GM19239 (cell line): Measurements from ENCODE around the gene ANKFN1.
"Not testable (repeated sequence)": the region's sequence is repeated elsewhere in the genome, so short reads cannot be mapped to it uniquely, and the experiment has no call there.

Experiments used
- DNase-seq: peaks from one replicate; pipeline ENCODE4 v3.0.0; 2011; ENCODE audit warnings: low spot score; ENCODE audit not compliant: insufficient read length
- FAIRE-seq: peaks from 2 replicates; lab custom pipeline; 2011; peaks lifted over from hg19 to GRCh38; lab: Jason Lieb, UNC

ANKFN1 gene

DNA sequence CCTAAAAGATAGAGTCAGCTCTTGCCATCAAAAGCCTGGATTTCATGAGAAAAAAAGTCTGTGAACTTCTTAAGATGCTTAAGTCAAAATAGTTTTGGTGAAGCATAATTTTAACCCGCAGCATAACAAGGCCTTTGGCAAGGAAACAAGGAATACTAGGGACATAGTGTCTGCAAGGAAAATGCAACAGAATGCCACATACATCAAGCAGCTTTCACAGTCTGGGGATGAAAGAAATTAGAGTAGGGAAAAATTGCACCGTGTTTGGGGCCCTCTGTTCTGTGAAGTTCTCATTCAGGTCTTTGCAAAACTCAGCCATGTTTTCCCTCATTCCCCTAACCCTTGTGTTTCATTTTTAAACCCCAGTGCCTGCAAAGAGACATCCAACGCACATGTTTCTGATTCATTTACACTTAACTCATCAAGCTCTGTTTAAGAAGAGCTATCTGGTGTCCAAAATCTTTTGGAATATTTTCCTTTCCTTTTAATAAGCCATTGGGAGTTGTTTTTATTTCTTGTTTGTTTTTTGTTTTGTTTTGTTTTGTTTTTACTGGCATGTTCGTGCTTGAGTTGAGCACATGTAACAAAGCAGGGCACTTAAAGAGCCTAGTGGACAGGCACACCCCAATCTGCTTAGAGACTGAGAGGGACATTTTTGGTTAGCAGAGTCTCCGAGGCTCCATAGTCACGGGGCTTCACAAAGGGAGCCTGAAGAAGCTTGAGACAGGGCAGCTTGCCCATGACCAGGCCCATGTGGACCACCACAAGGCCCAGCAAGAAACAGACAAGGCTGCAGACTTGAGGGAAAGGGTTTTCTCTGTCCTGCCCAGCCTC, 116.5 kb downstream of the ANKFN1 start:
- DNase-seq (no peak), FAIRE-seq (no peak)

DNA sequence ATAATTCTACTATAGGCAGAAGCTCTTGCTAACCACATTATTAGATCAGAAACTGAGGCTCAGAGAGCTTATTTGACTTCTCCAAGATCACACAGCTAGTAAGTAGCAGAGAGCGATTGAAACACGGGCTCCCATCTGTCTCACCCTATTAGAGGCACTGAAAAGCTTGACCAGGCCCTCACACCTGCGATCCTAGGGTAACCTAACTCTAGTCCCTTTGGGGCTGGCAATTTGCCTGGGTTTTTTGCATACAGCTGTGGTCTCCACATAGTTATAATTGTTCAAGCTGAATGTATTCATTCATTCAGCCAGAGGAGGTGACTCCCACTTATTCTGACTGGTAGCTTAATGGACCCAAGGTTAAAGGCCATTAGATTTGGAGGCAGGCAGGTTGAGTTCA, 121.2 kb downstream of the ANKFN1 start:
- DNase-seq (no peak), FAIRE-seq (no peak)

DNA sequence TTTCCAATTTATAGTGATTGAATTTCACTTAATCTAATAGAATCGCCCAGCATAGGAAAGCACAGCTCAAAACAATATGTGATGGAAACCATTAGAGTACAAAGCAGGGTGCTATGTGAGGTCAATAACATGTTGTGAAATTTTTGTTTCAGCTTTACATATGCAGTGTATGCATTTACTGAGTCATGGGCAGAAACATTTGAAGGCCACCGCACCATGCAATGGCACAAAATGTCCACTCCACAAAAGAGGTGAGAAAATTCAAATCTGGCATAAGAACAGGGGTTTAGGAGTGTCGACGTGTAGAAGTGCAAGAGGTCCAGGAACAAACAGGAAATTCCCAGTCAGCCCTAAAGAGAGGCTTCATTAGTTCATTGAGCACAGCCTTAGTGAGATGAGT, 131.2 kb downstream of the ANKFN1 start:
- no peak for FAIRE-seq

DNA sequence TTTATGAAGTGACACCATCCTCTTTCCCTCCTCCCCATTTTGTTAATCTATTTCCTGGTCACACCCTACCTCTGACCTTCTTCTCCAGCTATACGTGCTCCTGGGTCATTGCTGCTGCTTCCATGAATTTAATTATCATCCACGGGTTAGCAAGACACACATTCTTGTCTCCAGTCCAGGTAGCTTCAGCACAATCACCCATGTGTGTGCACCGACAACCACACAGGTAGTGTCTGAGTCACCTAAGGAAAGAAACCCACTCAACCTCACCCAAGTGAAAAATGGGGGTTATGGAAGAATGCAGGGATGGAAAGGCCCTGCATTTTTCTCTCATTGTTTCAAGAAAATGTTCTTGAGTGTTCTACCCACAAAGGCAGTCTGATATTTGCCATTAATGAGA, 135.5 kb downstream of the ANKFN1 start:
- FAIRE-seq, DNase-seq: not testable (repeated sequence)

More for the DNA sequence above, 131.2 kb downstream of the ANKFN1 start:
- DNase-seq, result no peak

DNA sequence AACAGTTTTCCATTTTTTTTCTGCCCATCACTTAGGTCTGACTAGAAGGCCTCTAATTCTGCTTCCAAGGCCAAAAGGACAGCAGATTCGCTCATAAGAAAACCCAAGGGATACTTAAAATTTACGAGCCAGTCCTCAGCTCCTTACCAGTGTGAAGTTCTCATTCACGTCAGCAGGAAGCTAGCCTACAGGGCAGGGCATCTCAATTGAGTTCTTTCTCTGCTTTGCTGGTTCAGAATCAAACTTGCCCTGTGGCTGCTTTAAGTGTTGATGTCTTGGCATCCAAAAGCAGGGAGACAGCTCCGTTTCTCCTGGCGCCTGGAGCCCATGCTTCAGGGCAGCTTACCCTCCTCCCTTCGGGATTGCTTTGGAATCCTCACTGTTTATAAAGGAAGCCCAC, 136.0 kb downstream of the ANKFN1 start:
- FAIRE-seq (no peak), DNase-seq (no peak)

DNA sequence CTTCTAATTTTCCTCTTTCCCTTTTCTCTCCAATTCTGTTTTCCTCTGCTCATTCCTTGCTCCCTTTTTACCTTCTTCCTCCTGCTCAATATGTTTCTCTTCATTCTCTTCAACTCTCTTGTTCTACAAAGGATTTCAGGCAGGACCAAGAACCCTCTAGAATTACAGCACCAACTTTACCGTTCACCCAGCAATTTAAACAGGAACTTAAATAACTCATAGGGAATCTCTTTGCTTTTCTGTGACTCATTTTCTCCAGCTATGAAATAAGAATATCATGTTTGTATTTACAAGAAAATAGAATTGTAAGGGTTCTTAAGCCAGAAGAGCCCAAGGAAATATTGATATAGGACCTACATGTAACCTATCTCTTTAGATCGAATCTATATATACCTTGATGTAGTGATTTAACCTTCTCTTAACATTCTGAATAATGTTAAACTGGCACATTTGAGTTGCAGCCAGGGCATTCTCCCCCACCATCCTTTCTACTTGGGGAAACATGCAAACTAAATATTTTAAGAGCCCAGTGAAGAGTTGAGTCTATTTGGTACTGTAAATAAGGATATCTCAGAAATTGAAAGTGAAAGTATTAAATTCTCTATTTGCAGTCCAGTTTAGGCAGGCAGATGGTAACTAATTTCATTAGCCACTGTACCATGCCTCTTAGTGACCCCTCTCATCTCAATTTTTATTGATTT, 137.0 kb downstream of the ANKFN1 start:
- no peak for FAIRE-seq
- DNase-seq, result no peak

DNA sequence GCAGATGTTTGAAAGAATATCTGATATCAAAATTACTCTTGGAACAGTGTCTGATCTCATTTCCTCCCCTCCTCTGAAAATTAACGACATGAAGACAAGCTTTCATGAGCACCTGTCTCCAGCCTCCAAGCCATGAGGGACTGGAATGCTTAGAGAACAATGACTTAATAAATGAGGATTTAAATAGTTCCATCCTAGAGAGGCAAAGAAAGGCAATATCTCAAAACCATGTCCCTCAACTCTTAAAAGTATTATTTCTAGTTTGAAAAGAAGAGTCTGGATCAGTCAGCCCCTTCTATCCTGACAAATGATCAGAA, 137.5 kb downstream of the ANKFN1 start:
- DNase-seq (no peak), FAIRE-seq (no peak)

DNA sequence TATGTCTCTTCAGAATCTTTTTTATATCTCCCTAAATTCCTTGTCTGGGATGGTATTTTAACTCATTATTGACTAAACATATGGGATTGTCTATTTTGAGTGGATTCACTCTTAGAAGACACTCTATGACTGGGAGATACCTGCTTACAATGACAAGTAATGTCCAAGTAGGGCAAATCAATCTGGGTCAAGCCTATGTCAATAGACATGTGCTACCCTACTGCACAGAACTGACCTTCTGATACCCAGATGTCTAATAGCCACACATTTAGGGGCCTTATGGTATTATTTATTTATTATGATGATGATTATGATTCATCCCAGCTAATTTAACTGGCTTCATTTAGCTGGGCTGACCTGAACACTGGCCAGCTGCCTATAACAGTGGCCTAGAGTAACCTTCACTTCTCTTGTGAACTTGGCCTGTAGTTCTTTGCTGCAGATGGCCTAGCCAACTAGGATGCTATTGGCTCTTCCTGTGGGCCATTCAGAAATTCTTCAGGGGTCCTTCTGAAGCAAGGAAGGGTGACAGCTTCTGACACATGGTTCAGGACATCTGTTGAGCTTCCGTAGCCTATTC, 138.0 kb downstream of the ANKFN1 start:
- DNase-seq (no peak), FAIRE-seq (no peak)

DNA sequence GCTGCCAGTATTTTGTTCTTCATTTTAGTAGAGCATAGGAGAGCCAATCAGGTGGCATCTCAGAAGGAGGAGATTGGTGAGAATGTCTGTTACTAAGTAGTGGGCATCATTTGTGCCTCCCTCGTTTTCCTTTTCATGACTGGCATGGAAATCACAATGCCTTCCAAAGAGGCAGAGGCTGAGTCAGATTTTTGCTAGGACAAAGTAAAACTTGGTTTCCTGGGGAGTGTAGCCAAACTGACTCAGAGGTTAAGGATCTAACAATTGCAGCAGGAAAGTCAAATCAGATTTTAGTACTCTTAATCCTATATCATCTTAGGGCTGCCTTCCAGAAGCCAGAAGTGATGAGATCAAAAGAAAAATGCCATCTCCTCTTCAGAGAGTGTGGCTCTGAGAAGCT, 138.7 kb downstream of the ANKFN1 start:
- FAIRE-seq (no peak), DNase-seq (no peak)

DNA sequence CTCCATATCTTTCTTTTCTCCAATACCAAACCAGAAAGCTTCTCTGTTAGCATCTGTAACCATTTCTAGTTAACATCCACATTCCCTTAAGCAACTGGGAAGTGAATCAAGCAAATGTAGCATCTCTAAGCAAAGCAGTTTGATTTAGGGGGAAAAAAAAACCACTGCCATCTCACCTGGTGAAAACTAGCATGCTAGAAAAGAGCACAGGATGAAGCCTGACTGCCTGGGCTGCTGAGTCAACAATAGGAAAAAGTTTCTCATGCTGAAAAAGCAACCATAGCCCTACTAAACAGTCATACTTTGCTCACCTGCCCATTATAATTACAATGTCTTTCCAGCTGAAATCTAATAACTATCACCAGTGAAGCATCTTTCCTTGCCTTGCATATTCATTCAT, 139.3 kb downstream of the ANKFN1 start:
- no peak for FAIRE-seq
- DNase-seq, result no peak

DNA sequence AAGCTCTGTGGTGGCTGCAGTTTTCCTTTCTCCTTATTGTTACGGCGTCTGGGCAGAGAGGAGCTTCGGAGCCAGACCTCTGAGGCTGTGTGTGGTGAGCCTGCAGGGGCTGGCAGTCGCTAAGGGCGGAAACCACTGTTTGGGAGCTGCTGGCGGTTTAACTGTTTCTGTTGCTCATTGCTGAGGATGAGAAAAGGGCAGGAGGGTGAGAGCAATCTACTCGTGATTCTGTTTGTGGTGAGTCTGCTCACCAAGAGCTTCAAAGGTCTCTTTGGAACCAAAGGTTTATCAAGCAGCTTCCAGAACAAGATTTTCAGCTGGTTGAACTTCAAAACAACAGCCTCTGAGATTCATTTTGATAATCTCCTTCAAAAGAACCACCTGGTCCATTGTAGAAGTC, 143.9 kb downstream of the ANKFN1 start:
- no peak for DNase-seq
- FAIRE-seq, result no peak

DNA sequence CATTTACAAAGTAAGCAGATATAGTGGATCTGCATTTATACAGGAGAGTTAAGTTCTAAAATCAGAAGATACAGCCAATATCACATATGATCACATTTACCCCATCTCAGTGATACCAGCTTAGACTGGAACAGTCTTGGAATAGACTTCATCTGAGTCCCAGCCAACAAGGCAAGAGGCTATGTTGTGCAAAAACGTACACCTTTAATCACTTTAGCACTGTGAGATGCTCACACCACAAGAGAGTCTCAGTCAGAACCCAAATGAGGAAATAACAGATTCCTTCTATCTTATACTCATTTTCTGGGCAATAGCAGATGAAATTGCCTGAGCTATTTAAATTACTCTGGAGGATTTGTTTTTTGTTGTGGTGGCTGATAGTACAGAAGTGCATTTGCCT, 145.6 kb downstream of the ANKFN1 start:
- FAIRE-seq (no peak), DNase-seq (no peak)

DNA sequence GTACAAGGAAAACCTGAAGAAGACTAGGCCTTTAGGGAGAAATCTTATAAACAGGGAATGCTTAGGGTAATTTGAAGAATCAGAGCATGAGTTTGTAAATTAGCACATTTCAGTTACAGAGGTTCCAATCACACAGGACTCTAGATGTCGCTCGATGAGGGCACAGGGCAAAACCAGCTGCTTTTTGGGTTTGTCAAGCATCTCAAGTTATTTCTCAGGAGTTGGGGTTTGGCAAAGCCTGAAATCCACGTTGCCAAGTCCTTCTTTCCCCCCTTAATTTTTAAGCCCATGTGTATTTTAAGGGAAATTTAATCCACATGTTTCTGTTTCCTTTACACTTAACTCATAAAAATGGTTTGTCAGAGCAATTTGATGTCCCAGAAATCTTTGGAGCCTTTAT, 146.9 kb downstream of the ANKFN1 start:
- FAIRE-seq, result no peak
- no peak for DNase-seq

DNA sequence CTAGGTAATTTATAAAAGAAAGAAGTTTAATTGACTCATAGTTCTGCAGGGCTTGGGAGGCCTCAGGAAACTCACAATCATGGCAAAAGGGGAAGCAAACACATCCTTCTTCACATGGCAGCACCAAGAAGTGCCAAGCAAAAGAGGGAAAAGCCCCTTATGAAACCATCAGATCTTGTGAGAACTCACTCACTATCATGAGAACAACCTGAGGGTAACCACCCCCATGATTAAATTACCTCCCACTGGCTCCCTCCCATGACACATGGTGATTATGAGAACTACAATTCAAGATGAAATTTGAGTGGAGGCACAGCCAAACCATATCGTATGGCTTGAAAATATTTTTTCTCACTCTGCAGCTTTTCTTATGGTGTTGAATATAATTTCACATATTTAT, 151.7 kb downstream of the ANKFN1 start:
- FAIRE-seq (no peak), DNase-seq (no peak)

DNA sequence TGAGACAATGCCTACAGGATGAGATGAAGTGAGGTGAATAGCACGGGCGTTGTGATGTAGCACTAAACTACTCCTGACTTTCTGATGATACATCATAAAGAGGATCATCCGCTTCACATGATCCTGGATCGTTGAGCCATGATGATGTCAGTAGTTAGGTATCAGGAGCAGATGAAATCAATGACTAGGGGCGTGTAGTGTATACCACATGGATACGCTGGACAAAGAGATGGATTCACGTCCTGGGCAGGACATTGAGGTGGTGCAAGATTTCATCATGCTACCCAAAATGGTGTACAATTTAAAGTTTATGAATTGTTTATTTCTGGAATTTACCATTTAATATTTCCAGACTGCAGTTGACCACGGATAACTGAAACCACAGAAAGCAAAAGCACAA, 156.6 kb downstream of the ANKFN1 start:
- DNase-seq (no peak), FAIRE-seq (no peak)

DNA sequence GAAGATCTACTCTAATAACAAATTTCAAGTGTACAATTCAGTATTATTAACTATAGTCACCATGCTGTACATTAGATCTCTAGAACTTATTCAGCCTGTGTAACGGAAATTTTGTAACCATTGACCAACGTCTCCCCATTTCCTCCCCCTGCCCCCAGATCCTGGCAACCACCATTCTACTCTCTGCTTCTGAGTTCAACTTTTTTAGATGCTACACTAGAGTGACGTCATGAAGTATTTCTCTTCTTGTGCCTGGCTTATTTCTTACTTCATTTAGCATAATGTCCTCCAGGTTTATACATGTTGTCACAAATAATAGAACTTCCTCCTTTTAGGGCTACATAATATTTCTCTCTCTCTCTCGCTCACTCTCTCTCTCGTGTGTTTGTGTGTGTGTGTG, 157.5 kb downstream of the ANKFN1 start:
- FAIRE-seq (no peak), DNase-seq (no peak)

DNA sequence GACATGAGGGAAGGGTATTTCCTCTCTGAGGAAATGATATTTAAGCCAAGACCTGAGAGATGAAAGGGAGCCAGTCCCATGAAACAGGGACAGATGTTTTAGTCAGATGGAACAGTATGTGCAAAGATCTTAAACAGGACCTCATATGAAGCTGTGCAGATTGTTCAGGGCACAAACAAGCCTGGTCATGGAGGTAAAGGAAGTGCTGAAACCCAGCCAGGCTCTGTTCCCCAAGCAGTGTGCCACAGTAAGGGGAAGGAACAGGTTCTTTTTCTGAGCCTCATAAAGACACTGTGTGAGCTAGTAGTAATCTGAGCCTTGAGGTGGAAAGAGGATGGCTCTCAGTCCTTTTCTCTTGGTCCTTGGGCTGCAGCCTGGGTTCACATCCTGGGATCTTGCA, 159.9 kb downstream of the ANKFN1 start:
- DNase-seq (no peak), FAIRE-seq (no peak)

DNA sequence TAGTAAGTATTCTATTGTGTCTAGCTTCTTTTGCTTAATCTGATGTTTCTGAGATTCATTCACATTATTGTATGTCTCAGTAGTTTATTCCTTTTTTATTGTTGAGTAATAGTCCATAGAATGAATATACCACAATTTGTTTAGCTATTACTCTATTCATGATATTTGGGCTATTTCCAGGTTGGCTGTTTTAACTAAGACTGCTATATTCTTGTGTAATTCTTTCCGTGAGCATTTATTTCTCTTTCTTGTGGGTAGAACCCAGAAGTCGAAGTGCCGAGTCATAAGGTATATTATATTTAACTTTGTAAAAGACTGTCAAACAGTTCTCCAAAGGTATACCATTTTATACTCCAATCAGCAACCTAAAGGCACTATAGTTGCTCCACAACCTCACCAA, 160.8 kb downstream of the ANKFN1 start:
- FAIRE-seq (no peak), DNase-seq (no peak)

DNA sequence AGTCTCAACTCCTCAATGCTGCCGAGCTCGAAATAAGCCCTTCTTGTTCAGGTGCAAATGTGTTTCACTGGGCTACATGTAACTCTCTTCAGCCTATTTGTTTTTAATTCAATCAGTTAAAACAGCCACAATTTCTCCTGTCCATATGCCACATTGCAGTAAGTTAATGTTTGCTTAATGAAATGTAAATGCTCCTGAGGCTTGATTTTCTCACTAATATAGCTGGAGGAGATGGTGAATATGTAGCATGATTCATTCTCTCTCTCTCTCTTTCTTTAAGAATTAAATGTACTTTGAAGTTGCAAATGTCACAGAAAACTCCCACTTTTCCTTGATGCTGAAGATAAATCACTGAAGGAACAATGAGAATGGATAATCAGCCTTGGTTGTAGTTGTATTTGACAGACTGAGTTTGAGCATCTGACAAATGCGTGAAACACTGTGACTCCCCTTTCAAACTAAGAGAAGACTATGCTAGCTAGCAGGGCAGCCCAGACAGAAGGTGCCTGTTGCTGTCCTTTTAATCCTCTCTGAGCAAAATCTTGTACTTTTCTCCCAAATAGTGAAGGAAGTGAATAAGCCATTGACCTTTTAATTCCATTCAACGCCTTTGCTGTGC, 161.8 kb downstream of the ANKFN1 start:
- DNase-seq, result no peak
- FAIRE-seq, result no peak

DNA sequence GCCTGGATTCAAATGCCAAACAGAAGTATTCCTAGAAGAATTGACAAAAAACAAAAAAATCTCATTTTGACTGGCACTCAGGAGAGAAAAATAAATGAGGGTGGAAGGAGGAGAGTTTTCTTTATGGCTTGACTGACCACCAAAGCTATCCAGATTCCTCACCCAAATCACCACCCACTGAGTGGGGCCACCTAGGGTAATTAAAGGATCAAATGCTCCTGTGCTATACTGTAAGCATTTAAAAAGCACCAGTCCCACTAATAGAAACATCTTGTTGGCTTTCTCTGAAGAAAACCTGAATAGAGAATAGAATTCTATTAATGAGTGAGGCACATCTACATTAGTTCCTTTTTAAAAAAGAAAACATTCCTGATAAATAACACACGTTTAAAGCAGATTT, 163.3 kb downstream of the ANKFN1 start:
- FAIRE-seq (no peak), DNase-seq (no peak)
